CD4-positive, alpha-beta T cell treated with Interleukin-6 at 100 ng/mL for 8 hours (primary cell): ENCODE data around the gene PCDH18.
A peak's percentile ranks its signal among the peaks of the same experiment; 100 is the strongest.
"Not testable (repeated sequence)": the region's sequence is repeated elsewhere in the genome, so short reads cannot be mapped to it uniquely, and the experiment has no call there.

Source experiments
- DNase-seq: peaks from one replicate; pipeline ENCODE4 v3.0.0-alpha.2; 2020; ENCODE audit warnings: mixed read lengths, low spot score

The PCDH18 gene

GRCh38 chr4:137531986-137532868, at the start of gene PCDH18:
PCDH18 (minus strand) TSS chr4:137532494; CDS start chr4:137532088, 406 bp downstream.
- peak; percentile 3 for DNase-seq

- DNase-seq, result no peak
Measured at GRCh38 chr4:137576446-137576845, 44.2 kb upstream of the PCDH18 start.

- DNase-seq, result no peak
Measured at GRCh38 chr4:137572647-137573046, 40.4 kb upstream of the PCDH18 start.

GRCh38 chr4:137572163-137572562, 39.9 kb upstream of the PCDH18 start:
- DNase-seq, result no peak

- no peak for DNase-seq
Measured at GRCh38 chr4:137559801-137560200, 27.5 kb upstream of the PCDH18 start.

GRCh38 chr4:137558951-137559350, 26.7 kb upstream of the PCDH18 start:
- DNase-seq, result no peak

- DNase-seq, result no peak
Measured at GRCh38 chr4:137545461-137545861, 13.2 kb upstream of the PCDH18 start.

- DNase-seq, result no peak
Measured at GRCh38 chr4:137543648-137544047, 11.4 kb upstream of the PCDH18 start.

GRCh38 chr4:137543198-137543597, 10.9 kb upstream of the PCDH18 start:
- no peak for DNase-seq

- no peak for DNase-seq
Measured at GRCh38 chr4:137541876-137542646, 9.8 kb upstream of the PCDH18 start.

- no peak for DNase-seq
Measured at GRCh38 chr4:137541181-137541580, 8.9 kb upstream of the PCDH18 start.

- DNase-seq, result no peak
Measured at GRCh38 chr4:137540356-137540755, 8.1 kb upstream of the PCDH18 start.

GRCh38 chr4:137538526-137538925, 6.2 kb upstream of the PCDH18 start:
- DNase-seq, result no peak

GRCh38 chr4:137537807-137538206, 5.5 kb upstream of the PCDH18 start:
- DNase-seq, result not testable (repeated sequence)

- no peak for DNase-seq
Measured at GRCh38 chr4:137536789-137537561, 4.7 kb upstream of the PCDH18 start.

GRCh38 chr4:137535718-137536117, 3.4 kb upstream of the PCDH18 start:
- no peak for DNase-seq

GRCh38 chr4:137534516-137534915, 2.2 kb upstream of the PCDH18 start:
- no peak for DNase-seq

- no peak for DNase-seq
Measured at GRCh38 chr4:137533855-137534254, 1.6 kb upstream of the PCDH18 start.

- no peak for DNase-seq
Measured at GRCh38 chr4:137532869-137533236, 559 bp upstream of the PCDH18 start.

- DNase-seq, result no peak
Measured at GRCh38 chr4:137531168-137531985, 917 bp downstream of the PCDH18 start.

GRCh38 chr4:137530176-137530575, 2.1 kb downstream of the PCDH18 start:
- DNase-seq, result no peak

- no peak for DNase-seq
Measured at GRCh38 chr4:137529432-137529831, 2.9 kb downstream of the PCDH18 start.
